ENCODE data around the gene MAP7D1.
"Not testable (repeated sequence)": the region's sequence is repeated elsewhere in the genome, so short reads cannot be mapped to it uniquely, and the experiment has no call there.

MAP7D1 gene

GRCh38 chr1:36172017-36172747, 16.2 kb downstream of the MAP7D1 start:
- DNase-seq: no peak

GRCh38 chr1:36172983-36173382, 17.0 kb downstream of the MAP7D1 start:
- no peak for DNase-seq

- DNase-seq: no peak
Measured at GRCh38 chr1:36174713-36175112, 18.8 kb downstream of the MAP7D1 start.

DNA sequence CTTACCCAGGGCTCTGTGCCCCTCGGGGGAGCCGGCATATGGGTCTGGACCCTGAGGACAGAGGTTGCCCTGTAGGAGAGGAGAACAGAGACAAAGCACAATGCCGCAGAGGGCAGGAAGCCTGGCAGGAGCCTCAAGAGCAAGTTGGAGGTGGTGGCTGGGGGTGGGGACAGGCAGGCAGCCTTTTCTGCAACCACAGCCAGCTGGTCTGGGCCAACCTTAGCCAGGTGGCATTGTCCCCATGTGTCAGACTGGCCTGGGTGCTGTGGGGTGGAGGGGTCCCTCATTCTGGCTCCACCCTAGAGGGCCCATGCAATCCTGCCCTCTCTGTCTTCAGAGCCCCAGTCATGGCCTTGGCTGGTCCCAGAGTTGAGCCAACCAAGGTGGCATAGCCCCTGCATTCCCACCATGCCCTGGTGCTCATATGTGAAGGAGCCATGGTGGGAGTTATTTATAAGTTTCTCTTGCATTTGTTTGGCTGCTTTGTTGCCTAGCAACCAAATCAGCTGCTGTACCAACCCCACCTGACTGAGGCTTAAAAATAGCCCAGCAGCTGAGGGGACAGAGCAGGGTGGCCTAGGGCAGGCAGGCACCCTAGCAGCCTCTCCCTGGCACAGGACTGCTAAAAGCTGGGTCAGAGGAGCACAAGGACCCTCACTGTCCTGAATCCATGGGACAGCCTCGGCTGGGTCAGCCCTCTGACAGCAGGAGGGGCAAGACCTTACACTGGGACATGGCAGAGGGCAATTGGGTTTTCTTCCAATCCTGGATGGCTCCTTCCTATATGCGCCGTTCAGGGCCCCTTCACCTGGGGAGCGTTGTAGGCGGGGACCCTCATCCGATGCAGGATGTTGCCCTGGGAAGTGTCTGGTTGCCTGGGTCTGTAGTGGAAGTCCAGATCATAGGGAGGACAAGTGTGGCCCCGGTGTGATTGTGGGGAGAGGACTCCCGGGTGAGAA, 19.5 kb downstream of the MAP7D1 start:
- DNase-seq: no peak

- no peak for DNase-seq
Measured at GRCh38 chr1:36176106-36176949, 20.4 kb downstream of the MAP7D1 start.

GRCh38 chr1:36177589-36178431, 21.9 kb downstream of the MAP7D1 start:
- no peak for DNase-seq

GRCh38 chr1:36178471-36179219, 22.7 kb downstream of the MAP7D1 start:
- DNase-seq: no peak

DNA sequence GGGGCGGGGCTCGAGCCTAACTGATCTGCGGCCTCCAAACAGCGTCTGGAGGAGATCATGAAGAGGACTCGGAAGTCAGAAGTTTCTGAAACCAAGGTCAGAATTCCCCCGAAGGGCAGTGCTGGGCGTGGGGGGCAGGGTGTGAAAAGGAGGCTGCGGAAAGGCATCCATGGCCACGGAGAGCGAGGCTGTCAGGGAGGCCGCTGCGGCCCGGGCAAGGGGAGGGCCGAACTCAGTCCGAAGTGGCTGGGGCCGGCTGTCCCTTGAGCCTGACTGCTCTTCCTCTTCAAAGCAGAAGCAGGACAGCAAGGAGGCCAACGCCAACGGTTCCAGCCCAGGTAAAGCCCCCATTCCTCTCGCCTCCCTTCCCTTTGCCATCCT, 23.2 kb downstream of the MAP7D1 start:
- no peak for DNase-seq

- DNase-seq: no peak
Measured at GRCh38 chr1:36182734-36183133, 26.8 kb downstream of the MAP7D1 start.

DNA sequence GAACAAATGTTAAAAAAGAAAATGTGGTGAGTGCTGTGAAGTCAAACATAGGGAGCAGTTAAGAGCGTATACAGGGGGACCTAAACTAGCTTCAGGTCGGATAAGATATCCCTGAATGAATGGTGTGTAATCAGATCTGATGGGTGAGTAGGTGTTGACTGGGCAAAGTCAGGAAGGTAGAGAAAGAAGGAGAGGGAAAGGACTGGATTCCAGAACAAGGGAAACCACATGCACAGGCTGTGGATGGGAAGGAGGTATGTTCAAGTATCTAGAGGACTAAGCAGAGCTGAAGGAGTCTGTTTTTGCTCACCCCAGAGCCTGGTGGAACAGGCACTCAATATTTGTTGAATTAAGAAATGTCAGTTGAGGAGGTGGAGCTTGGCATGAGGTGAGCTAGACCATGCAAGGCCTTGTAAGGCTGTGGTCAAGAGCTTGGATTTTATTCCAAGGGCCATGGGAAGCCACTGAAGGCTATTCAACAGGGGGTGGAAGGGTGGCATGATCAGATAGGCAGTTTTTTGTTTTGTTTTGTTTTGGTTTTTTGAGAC, 27.4 kb downstream of the MAP7D1 start:
- DNase-seq: no peak

DNA sequence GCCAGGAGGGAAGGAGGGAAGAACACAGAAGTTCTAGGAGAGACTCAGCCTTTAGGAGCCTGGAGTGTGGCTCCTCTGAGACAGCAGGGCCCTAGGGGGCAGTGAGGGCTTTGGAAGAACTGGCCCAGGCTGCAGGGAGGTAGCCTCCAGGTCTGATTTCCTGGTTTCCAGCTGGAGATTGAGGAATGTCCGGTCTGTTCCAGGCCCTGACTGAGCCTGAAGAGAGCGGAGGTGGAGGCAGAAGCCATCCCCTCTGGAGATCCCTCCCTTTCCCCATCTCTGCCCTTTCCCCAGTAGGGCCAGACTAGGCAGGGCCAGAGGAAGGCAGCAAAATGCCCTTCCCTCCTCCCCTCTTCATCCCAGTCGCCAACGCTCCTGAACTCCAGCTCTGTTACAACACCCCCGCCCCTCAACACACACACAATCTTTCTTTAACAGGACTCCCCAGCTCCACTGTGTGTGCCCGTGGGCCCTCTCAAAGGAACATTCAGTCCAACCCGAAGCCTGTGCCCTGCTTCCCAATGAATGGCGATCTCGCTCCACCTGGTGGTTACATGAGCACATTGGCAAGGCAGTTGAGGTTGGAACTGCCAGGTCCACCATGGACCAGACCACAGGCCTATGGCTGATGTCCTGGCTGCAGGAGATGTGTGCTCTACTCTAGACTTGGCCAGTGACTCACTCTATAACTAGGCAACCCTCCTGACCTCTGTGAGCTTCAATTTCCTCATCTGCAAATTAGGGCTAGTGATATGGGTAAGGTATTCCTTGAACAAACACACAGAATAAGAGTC, 32.0 kb downstream of the MAP7D1 start:
- peak; percentile 84 for DNase-seq

- DNase-seq: not testable (repeated sequence)
Measured at GRCh38 chr1:36196805-36197204, 40.8 kb downstream of the MAP7D1 start.

DNA sequence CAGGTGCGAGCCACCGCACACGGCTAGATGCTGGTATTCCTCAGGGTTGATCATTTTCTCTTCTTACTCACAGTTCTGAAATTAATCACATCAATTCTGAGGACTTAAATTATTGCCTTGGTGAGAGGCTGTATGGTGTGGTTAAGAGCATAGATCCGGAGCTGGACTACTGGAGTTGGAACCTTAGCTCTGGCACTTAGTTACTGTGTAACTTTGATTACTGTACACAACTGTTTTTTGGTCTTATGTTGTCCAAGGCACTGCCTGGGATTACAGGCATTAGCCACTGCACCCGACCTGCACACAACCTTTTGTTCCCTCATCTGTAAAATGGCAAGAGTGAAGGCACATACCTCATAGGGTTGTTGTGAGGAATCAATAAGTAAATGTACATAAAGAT, 42.7 kb downstream of the MAP7D1 start:
- DNase-seq: no peak

GRCh38 chr1:36199934-36200741, 44.2 kb downstream of the MAP7D1 start:
- no peak for DNase-seq

GRCh38 chr1:36203027-36203553, 47.1 kb downstream of the MAP7D1 start:
- no peak for DNase-seq

DNA sequence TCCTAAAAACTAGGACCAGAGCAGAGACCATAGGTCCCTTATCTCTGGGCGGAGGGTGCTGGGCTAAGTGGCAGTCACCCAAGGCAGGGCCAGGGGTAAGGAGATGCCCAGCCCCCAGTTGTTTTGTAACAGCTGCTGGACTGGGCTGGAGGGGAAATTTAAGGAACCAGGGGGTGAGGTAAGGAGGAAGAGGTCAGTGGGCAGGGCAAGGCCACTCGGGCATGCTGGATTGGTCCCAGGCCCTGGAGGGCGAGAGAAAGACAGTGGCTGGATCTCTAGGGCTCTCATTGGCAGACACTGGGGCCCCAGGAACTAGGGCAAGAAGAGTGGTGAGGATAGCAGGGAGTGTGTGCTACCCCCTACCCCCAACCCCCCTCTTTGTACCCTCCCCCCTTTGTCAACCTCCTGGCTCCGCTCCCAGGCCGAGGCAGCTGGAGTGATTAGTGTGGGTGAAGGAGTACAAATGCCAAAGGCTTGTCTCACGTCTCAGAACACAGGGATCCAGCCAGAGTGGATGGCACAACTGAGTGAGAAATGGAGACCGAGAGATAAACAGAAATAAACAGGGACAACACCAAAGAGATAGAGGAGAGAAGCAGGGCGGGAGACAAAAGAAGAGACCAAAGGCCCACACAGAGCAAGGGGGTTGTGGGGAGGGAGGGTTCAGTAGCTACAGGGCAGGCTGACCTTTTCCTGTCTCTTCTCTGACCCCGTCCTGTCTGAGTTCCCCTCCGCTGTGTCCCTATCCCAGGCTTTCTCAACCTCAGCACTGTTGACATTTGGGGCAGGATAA, 47.8 kb downstream of the MAP7D1 start:
- no peak for DNase-seq

DNA sequence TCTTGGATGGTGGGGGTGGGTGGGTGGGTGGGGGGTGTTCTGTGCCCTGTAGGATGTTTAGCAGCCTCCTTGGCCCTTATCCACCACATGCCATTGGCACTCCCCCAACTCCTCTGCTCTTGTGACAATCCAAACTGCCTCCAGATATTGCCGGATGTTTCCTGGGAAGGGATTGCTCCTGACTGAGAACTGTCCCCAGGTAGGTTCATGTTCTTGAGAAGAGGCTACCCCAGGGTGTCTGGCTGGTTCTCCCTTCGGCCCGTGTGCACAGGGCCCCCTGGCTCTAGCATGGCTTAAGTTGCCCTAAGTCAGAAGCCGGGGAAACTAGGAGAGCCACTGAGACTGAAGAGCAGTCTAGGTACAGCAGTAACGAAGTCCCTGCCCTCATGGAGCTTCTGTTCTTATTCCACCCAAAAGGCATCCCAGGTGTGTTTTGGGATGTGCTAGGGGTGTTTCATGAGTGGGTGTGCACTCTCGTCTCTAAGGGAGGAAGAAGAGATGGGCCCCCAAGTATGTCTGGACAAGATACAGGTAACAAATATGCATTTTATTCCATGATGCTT, 48.5 kb downstream of the MAP7D1 start:
- no peak for DNase-seq

DNA sequence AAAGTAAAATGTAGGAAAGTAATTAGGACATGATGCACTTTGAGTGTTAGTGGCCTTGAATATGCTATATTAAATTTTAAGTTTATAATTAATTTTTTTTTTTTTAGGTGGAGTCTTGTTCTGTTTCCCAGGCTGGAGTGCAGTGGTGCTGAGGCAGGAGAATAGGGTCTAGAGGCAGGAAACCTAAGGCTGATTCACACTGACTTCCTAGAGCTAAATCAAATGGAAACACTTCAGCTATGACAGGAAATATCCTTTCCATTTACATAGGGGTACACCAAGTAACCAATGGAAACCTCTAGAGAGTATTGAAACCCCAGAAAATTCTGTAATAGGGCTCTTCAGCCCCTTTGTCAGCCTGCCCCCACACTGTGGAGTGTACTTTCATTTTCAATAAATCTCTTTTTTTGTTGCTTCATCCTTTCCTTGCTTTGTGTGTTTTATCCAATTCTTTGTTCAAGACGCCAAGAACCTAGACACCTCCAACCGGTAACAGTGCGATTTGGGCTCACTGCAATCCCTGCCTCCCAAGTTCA, 50.4 kb downstream of the MAP7D1 start:
- no peak for DNase-seq
